Calu3 (cell line): ENCODE data around the gene GLRA3. TPM values are rescaled to one million over a fixed set of nuclear protein-coding genes. Genes with fewer than 3 reads are reported as not detected.

Source experiments
- BruUV-seq: library from RNA; stranded (reverse); fragments of 400-500 nt; replicated peaks from 2 replicates; lab custom pipeline; 2021; lab: Mats Ljungman, UMichigan
- CTCF ChIA-PET: fragments of 300-600 bp; sonication (Branson Sonifier 250); formaldehyde crosslinking; loops from one replicate; lab custom pipeline; 2022; ENCODE audit warnings: antibody characterized with exemption; lab: Charles Lee
- DNase-seq: peaks from one replicate; pipeline ENCODE4 v3.0.0; 2022
- H3K27ac Mint-ChIP-seq: one replicate; pipeline ENCODE4 v1.8.0; 2022; ENCODE audit warnings: mixed read lengths; ENCODE audit not compliant: unreplicated experiment
- H3K27me3 Mint-ChIP-seq: one replicate; pipeline ENCODE4 v1.8.0; 2022; ENCODE audit warnings: mixed read lengths; ENCODE audit not compliant: unreplicated experiment
- H3K36me3 Mint-ChIP-seq: one replicate; pipeline ENCODE4 v1.8.0; 2022; ENCODE audit warnings: mild to moderate bottlenecking, moderate library complexity, mixed read lengths; ENCODE audit not compliant: insufficient read depth, unreplicated experiment
- H3K4me1 Mint-ChIP-seq: one replicate; pipeline ENCODE4 v1.8.0; 2022; ENCODE audit warnings: mild to moderate bottlenecking, low read depth, mixed read lengths; ENCODE audit not compliant: unreplicated experiment
- H3K4me3 Mint-ChIP-seq: one replicate; pipeline ENCODE4 v1.8.0; 2022; ENCODE audit warnings: mild to moderate bottlenecking, low read depth, moderate library complexity, mixed read lengths; ENCODE audit not compliant: unreplicated experiment
- H3K9me3 Mint-ChIP-seq: one replicate; pipeline ENCODE4 v1.8.0; 2022; ENCODE audit warnings: low read depth, mixed read lengths; ENCODE audit not compliant: unreplicated experiment
- CTCF ChIP-seq: fragments of 200-600 bp; IDR thresholded peaks from one replicate; pipeline ENCODE4 v1.8.0; 2022; ENCODE audit warnings: antibody characterized with exemption; ENCODE audit not compliant: unreplicated experiment
- intact Hi-C: fragments of 100-400 bp; cut with micrococcal nuclease; formaldehyde crosslinking; loops from one replicate; pipeline ENCODE4 v1.10.0; 2022; ENCODE audit not compliant: unreplicated experiment
- total RNA-seq: library from RNA; stranded (reverse); gene quantifications from 2 replicates; pipeline ENCODE4 v1.2.3, GENCODE V29; 2022

The GLRA3 gene
- total RNA-seq, 1 experiment from 2014 or later: 0.07 TPM

- no peaks in the 10 kb centered on the region for H3K4me1 Mint-ChIP-seq
- no TSS peak for BruUV-seq
Observed at GRCh38 chr4:174856926-174857800, 28.1 kb upstream of the GLRA3 start.

GRCh38 chr4:174855050-174855449, 26.0 kb upstream of the GLRA3 start:
- no peak for DNase-seq
- intact Hi-C loops: no loop called here

More at GRCh38 chr4:174856926-174857800, 28.1 kb upstream of the GLRA3 start:
- Mint-ChIP-seq H3K27ac (no peak overlapping the region), H3K36me3 (no peaks in the 10 kb centered on the region), H3K9me3 (peaks cover 2% of the 10 kb centered on the region), H3K27me3 (no peaks in the 10 kb centered on the region), H3K4me3 (no peak overlapping the region)
- CTCF ChIA-PET: no interaction called here
- intact Hi-C loops: no loop called here
- no peak for DNase-seq
- no peak for TF ChIP-seq CTCF

GRCh38 chr4:174853629-174854028, 24.6 kb upstream of the GLRA3 start:
- no peaks in the 10 kb centered on the region for H3K36me3 Mint-ChIP-seq
- H3K4me1 Mint-ChIP-seq: no peaks in the 10 kb centered on the region
- BruUV-seq: no TSS peak
- no peak for TF ChIP-seq CTCF
- DNase-seq: no peak
- H3K27ac Mint-ChIP-seq: no peak overlapping the region
- H3K4me3 Mint-ChIP-seq: no peak overlapping the region
- CTCF ChIA-PET: no interaction called here
- intact Hi-C loops: no loop called here
- peaks cover 2% of the 10 kb centered on the region for H3K9me3 Mint-ChIP-seq
- no peaks in the 10 kb centered on the region for H3K27me3 Mint-ChIP-seq

More at GRCh38 chr4:174855050-174855449, 26.0 kb upstream of the GLRA3 start:
- BruUV-seq: no TSS peak
- no peaks in the 10 kb centered on the region for H3K4me1 Mint-ChIP-seq
- no peaks in the 10 kb centered on the region for H3K27me3 Mint-ChIP-seq
- CTCF ChIA-PET: no interaction called here
- peaks cover 2% of the 10 kb centered on the region for H3K9me3 Mint-ChIP-seq
- no peaks in the 10 kb centered on the region for H3K36me3 Mint-ChIP-seq
- H3K4me3 Mint-ChIP-seq: no peak overlapping the region
- no peak overlapping the region for H3K27ac Mint-ChIP-seq
- TF ChIP-seq CTCF: no peak

- H3K4me1 Mint-ChIP-seq: no peaks in the 10 kb centered on the region
- intact Hi-C loops: no loop called here
- H3K4me3 Mint-ChIP-seq: no peak overlapping the region
- no peaks in the 10 kb centered on the region for H3K9me3 Mint-ChIP-seq
- no peak for TF ChIP-seq CTCF
- H3K36me3 Mint-ChIP-seq: no peaks in the 10 kb centered on the region
- H3K27ac Mint-ChIP-seq: no peak overlapping the region
- H3K27me3 Mint-ChIP-seq: no peaks in the 10 kb centered on the region
- CTCF ChIA-PET: no interaction called here
- BruUV-seq: no TSS peak
- no peak for DNase-seq
Observed at GRCh38 chr4:174848596-174848995, 19.5 kb upstream of the GLRA3 start.
